ENCODE data around the gene STK16.
A peak's percentile ranks its signal among the peaks of the same experiment; 100 is the strongest.

STK16 gene

GRCh38 chr2:219268294-219268693, 23.0 kb downstream of the STK16 start:
- no peak for DNase-seq

GRCh38 chr2:219269362-219270054, 24.2 kb downstream of the STK16 start:
- DNase-seq: no peak

GRCh38 chr2:219270055-219270372, 24.7 kb downstream of the STK16 start:
- no peak for DNase-seq

GRCh38 chr2:219271021-219271420, 25.7 kb downstream of the STK16 start:
- DNase-seq: no peak

GRCh38 chr2:219272356-219272755, 27.1 kb downstream of the STK16 start:
- no peak for DNase-seq

GRCh38 chr2:219272995-219273394, 27.7 kb downstream of the STK16 start:
- DNase-seq: no peak

- no peak for DNase-seq
Observed at GRCh38 chr2:219273937-219274336, 28.7 kb downstream of the STK16 start.

GRCh38 chr2:219274361-219274921, 29.2 kb downstream of the STK16 start:
- peak in 1 of 58 donors; percentile 19 for DNase-seq

- DNase-seq: peak in 56 of 58 donors; percentile 22 to 85 (median 74)
Observed at GRCh38 chr2:219277703-219278654, 32.7 kb downstream of the STK16 start.

GRCh38 chr2:219278655-219279150, 33.4 kb downstream of the STK16 start:
- DNase-seq: peak in 1 of 58 donors; percentile 39

- peak; percentile 83 to 99 (median 98) for DNase-seq
Observed at GRCh38 chr2:219279151-219279915, 34.1 kb downstream of the STK16 start, which contains the start of gene DNAJB2. DNAJB2 (plus strand) TSS chr2:219279366; CDS start chr2:219279834, 468 bp downstream.

- peak in 3 of 58 donors; percentile 21 to 65 (median 49) for DNase-seq
Observed at GRCh38 chr2:219279916-219280516, 34.7 kb downstream of the STK16 start.

- peak in 2 of 58 donors; percentile 36 to 46 for DNase-seq
Observed at GRCh38 chr2:219280651-219281050, 35.4 kb downstream of the STK16 start.

GRCh38 chr2:219281588-219281987, 36.3 kb downstream of the STK16 start:
- DNase-seq: peak in 2 of 58 donors; percentile 15 to 31

- DNase-seq: peak in 26 of 58 donors; percentile 16 to 80 (median 42)
Observed at GRCh38 chr2:219282375-219282774, 37.1 kb downstream of the STK16 start.

- DNase-seq: peak in 8 of 58 donors; percentile 19 to 60 (median 44)
Observed at GRCh38 chr2:219282943-219283581, 37.8 kb downstream of the STK16 start.

GRCh38 chr2:219284501-219285372, 39.5 kb downstream of the STK16 start:
- no peak for DNase-seq

- no peak for DNase-seq
Observed at GRCh38 chr2:219285373-219285735, 40.1 kb downstream of the STK16 start.

- peak in 46 of 58 donors; percentile 27 to 83 (median 62) for DNase-seq
Observed at GRCh38 chr2:219285894-219286425, 40.7 kb downstream of the STK16 start.
